Measurements from ENCODE around the gene DCUN1D1. TPM values are rescaled to one million over a fixed set of nuclear protein-coding genes. Genes with fewer than 3 reads are reported as not detected.

DCUN1D1 gene
- total RNA-seq, 1 donor = 10.0 TPM

- peak in 2 of 3 donors; percentile 53 to 73 for DNase-seq (ENCODE audit: low read depth in 2 of 3, low spot score in 2 of 3)
Measured at GRCh38 chr3:182937293-182938051, 42.9 kb downstream of the DCUN1D1 start.

GRCh38 chr3:182936918-182937285, 43.4 kb downstream of the DCUN1D1 start:
- DNase-seq (ENCODE audit: low read depth in 2 of 3, low spot score in 2 of 3) = no peak

GRCh38 chr3:182936239-182936917, 44.0 kb downstream of the DCUN1D1 start:
- no peak for DNase-seq (ENCODE audit: low read depth in 2 of 3, low spot score in 2 of 3)

- DNase-seq (ENCODE audit: low read depth in 2 of 3, low spot score in 2 of 3) = no peak
Measured at GRCh38 chr3:182935803-182936202, 44.5 kb downstream of the DCUN1D1 start.

- no peak for DNase-seq (ENCODE audit: low read depth in 2 of 3, low spot score in 2 of 3)
Measured at GRCh38 chr3:182925944-182926337, 54.4 kb downstream of the DCUN1D1 start.

- no peak for DNase-seq (ENCODE audit: low read depth in 2 of 3, low spot score in 2 of 3)
Measured at GRCh38 chr3:182925330-182925943, 54.9 kb downstream of the DCUN1D1 start.

- no peak for DNase-seq (ENCODE audit: low read depth in 2 of 3, low spot score in 2 of 3)
Measured at GRCh38 chr3:182921665-182922355, 58.5 kb downstream of the DCUN1D1 start.

- peak in 1 of 3 donors; percentile 4 for DNase-seq (ENCODE audit: low read depth in 2 of 3, low spot score in 2 of 3)
Measured at GRCh38 chr3:182920515-182921084, 59.7 kb downstream of the DCUN1D1 start.

- no peak for DNase-seq (ENCODE audit: low read depth in 2 of 3, low spot score in 2 of 3)
Measured at GRCh38 chr3:182919866-182920357, 60.4 kb downstream of the DCUN1D1 start.

GRCh38 chr3:182917134-182917533, 63.2 kb downstream of the DCUN1D1 start:
- no peak for DNase-seq (ENCODE audit: low read depth in 2 of 3, low spot score in 2 of 3)

- DNase-seq (ENCODE audit: low read depth in 2 of 3, low spot score in 2 of 3) = no peak
Measured at GRCh38 chr3:182914341-182914740, 66.0 kb downstream of the DCUN1D1 start.

- DNase-seq (ENCODE audit: low read depth in 2 of 3, low spot score in 2 of 3) = peak in 2 of 3 donors; percentile 23 to 84
Measured at GRCh38 chr3:182913889-182914288, 66.4 kb downstream of the DCUN1D1 start.

GRCh38 chr3:182912474-182912873, 67.9 kb downstream of the DCUN1D1 start:
- no peak for DNase-seq (ENCODE audit: low read depth in 2 of 3, low spot score in 2 of 3)

- DNase-seq (ENCODE audit: low read depth in 2 of 3, low spot score in 2 of 3) = no peak
Measured at GRCh38 chr3:182911782-182912111, 68.6 kb downstream of the DCUN1D1 start.

- DNase-seq (ENCODE audit: low read depth in 2 of 3, low spot score in 2 of 3) = no peak
Measured at GRCh38 chr3:182910936-182911781, 69.2 kb downstream of the DCUN1D1 start.

- DNase-seq (ENCODE audit: low read depth in 2 of 3, low spot score in 2 of 3) = peak in 1 of 3 donors; percentile 51
Measured at GRCh38 chr3:182909318-182910040, 70.9 kb downstream of the DCUN1D1 start.

- DNase-seq (ENCODE audit: low read depth in 2 of 3, low spot score in 2 of 3) = no peak
Measured at GRCh38 chr3:182908471-182908870, 71.9 kb downstream of the DCUN1D1 start.

GRCh38 chr3:182906036-182906435, 74.3 kb downstream of the DCUN1D1 start:
- DNase-seq (ENCODE audit: low read depth in 2 of 3, low spot score in 2 of 3) = no peak

- no peak for DNase-seq (ENCODE audit: low read depth in 2 of 3, low spot score in 2 of 3)
Measured at GRCh38 chr3:182905623-182906022, 74.7 kb downstream of the DCUN1D1 start.
